ENCODE data around the gene TNK2.
"Not testable (repeated sequence)": the region's sequence is repeated elsewhere in the genome, so short reads cannot be mapped to it uniquely, and the experiment has no call there.

The TNK2 gene

GRCh38 chr3:195907934-195908693 is at the start of gene TNK2:
TSS of gene TNK2 (minus strand) at chr3:195908551. CDS start at chr3:195888588, 19,963 bp downstream.
- no peak for DNase-seq

GRCh38 chr3:195956577-195956976 is 48.2 kb upstream of the TNK2 start:
- DNase-seq, result no peak

GRCh38 chr3:195955416-195955841 is 47.1 kb upstream of the TNK2 start:
- DNase-seq, result not testable (repeated sequence)

GRCh38 chr3:195954752-195955119 is 46.4 kb upstream of the TNK2 start:
- not testable (repeated sequence) for DNase-seq

- not testable (repeated sequence) for DNase-seq
Observed at GRCh38 chr3:195954052-195954751, 45.9 kb upstream of the TNK2 start.

- DNase-seq, result not testable (repeated sequence)
Observed at GRCh38 chr3:195952590-195952989, 44.2 kb upstream of the TNK2 start.

- DNase-seq, result not testable (repeated sequence)
Observed at GRCh38 chr3:195951443-195952177, 43.3 kb upstream of the TNK2 start.

GRCh38 chr3:195950731-195951130 is 42.4 kb upstream of the TNK2 start:
- DNase-seq, result not testable (repeated sequence)

- not testable (repeated sequence) for DNase-seq
Observed at GRCh38 chr3:195950164-195950563, 41.8 kb upstream of the TNK2 start.

- DNase-seq, result not testable (repeated sequence)
Observed at GRCh38 chr3:195946910-195947699, 38.8 kb upstream of the TNK2 start.

- not testable (repeated sequence) for DNase-seq
Observed at GRCh38 chr3:195941265-195941815, 33.0 kb upstream of the TNK2 start.

- not testable (repeated sequence) for DNase-seq
Observed at GRCh38 chr3:195940806-195941205, 32.5 kb upstream of the TNK2 start.

- DNase-seq, result not testable (repeated sequence)
Observed at GRCh38 chr3:195939526-195940470, 31.4 kb upstream of the TNK2 start.

GRCh38 chr3:195933044-195933430 is 24.7 kb upstream of the TNK2 start:
- DNase-seq, result not testable (repeated sequence)

- DNase-seq, result no peak
Observed at GRCh38 chr3:195932418-195933043, 24.2 kb upstream of the TNK2 start.

GRCh38 chr3:195931582-195932273 is 23.4 kb upstream of the TNK2 start:
- no peak for DNase-seq

GRCh38 chr3:195929452-195929851 is 21.1 kb upstream of the TNK2 start:
- no peak for DNase-seq

GRCh38 chr3:195921334-195921791 is 13.0 kb upstream of the TNK2 start:
- no peak for DNase-seq

GRCh38 chr3:195918176-195918575 is 9.8 kb upstream of the TNK2 start:
- no peak for DNase-seq

GRCh38 chr3:195916991-195917390 is 8.6 kb upstream of the TNK2 start:
- DNase-seq, result no peak
